ENCODE measurements around the gene CLEC19A.

The CLEC19A gene

DNA sequence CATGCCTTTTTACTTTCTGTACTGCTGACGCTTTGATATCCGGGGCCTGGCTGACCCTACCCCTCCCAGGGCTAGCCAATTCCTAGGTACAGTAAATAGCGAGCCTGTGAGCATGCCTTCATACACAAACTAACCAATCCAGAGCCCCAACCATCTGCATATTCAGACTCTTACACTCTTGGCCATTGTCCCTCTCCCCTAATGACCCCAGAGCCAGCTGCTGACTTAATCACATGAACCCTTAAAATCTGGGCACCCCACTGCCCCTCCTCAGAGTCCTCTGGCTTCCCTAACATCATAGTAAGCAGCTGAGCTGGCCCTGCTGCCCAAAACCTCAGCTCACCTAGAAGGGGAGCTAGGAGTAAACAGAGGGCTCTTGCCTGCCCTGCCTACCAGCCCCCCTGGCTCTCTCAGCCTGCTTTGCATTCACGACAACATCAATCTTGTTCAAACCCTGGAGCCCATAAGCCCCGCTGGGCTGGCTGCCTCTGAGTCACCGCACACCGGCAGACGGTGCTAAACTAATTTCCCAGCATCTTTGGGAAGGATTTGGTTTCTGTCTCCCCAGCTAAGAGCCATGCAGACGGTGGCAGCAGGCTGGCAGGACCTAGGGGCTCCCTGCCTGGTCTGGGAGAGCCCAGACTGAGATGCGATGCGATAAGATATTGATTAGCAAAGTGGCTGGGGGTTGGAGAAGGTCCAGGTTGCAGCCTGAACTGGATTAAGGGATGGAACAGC lies 63.2 kb downstream of the CLEC19A start:
- Histone ChIP-seq H3K4me2 (ENCODE audit: low read length) (no peak overlapping the region), H3K27me3 (ENCODE audit: control insufficient read depth, insufficient read depth, low read length) (no peaks in the 10 kb centered on the region), H3K4me3 (ENCODE audit: low read depth, low read length) (no peak overlapping the region), H3K4me1 (no peaks in the 10 kb centered on the region), H3K79me2 (no peaks in the 10 kb centered on the region), H3K27ac (no peak overlapping the region), H2AFZ (peak overlapping the region; percentile 19), H3K9me3 (ENCODE audit: control insufficient read depth, low read length) (no peaks in the 10 kb centered on the region), H3K36me3 (ENCODE audit: control insufficient read depth, insufficient read depth, low read length) (no peaks in the 10 kb centered on the region), H3K9ac (no peak overlapping the region)
- TF ChIP-seq, protein P1, sequence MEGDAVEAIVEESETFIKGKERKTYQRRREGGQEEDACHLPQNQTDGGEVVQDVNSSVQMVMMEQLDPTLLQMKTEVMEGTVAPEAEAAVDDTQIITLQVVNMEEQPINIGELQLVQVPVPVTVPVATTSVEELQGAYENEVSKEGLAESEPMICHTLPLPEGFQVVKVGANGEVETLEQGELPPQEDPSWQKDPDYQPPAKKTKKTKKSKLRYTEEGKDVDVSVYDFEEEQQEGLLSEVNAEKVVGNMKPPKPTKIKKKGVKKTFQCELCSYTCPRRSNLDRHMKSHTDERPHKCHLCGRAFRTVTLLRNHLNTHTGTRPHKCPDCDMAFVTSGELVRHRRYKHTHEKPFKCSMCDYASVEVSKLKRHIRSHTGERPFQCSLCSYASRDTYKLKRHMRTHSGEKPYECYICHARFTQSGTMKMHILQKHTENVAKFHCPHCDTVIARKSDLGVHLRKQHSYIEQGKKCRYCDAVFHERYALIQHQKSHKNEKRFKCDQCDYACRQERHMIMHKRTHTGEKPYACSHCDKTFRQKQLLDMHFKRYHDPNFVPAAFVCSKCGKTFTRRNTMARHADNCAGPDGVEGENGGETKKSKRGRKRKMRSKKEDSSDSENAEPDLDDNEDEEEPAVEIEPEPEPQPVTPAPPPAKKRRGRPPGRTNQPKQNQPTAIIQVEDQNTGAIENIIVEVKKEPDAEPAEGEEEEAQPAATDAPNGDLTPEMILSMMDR (IDR thresholded peaks at IDR 0.05), result no peak

- Histone ChIP-seq H3K9me3 (ENCODE audit: control insufficient read depth, low read length) (no peaks in the 10 kb centered on the region), H3K4me1 (no peaks in the 10 kb centered on the region), H3K9ac (no peak overlapping the region), H3K4me3 (ENCODE audit: low read depth, low read length) (no peak overlapping the region), H3K4me2 (ENCODE audit: low read length) (no peak overlapping the region), H3K27ac (no peak overlapping the region), H3K79me2 (no peaks in the 10 kb centered on the region), H3K27me3 (ENCODE audit: control insufficient read depth, insufficient read depth, low read length) (no peaks in the 10 kb centered on the region), H3K36me3 (ENCODE audit: control insufficient read depth, insufficient read depth, low read length) (no peaks in the 10 kb centered on the region), H2AFZ (no peak overlapping the region)
- TF ChIP-seq, protein P1 (IDR thresholded peaks at IDR 0.05), result no peak
These were observed 68.8 kb downstream of the CLEC19A start for GRCh38 chr16:19354371-19354770.

DNA sequence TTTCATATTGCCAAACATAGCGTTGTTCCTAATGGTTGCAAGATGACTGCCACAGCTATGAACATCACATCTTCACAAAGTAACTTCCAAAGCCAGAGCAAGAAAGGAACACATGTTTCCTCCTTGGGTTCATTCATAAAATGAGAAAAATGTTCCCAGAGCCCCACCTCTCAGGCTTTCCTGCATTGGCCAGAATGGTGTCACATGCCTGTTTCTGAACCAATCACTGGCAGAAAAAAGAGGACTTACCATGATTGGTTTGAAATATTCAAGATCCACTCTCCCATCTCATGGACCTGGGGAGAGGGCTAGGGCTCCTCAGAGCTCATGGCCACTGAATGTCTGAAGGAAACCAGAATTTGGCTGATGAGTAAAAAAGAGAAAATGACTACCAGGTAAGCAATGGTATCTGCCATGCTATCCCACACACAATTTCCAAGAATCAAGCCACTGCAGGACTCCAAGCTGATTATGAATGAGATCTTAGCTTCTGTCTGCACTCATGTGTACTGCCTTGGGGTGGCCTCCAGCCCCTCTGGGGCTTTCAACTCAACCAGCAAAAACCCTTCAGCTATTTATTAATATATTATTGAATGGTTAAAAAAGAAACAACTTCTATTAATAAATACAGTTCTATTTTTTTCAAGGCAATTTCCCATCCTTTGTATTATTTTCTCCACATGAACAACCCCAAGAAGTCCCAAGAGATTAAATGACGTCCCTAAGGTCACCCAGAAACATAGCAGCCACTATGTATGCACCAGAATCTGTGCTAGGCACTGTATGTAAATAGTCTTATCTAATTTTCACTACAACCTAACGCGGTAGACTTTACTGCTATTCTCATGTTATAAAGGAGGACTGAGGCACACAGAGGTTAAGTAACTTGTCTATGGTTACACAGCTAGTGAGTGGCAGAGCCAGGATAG lies 70.8 kb downstream of the CLEC19A start:
- H3K36me3 ChIP-seq (ENCODE audit: control insufficient read depth, insufficient read depth, low read length), result no peaks in the 10 kb centered on the region
- no peak overlapping the region for H3K4me2 ChIP-seq (ENCODE audit: low read length)
- H3K4me3 ChIP-seq (ENCODE audit: low read depth, low read length), result no peak overlapping the region
- H3K9me3 ChIP-seq (ENCODE audit: control insufficient read depth, low read length), result no peaks in the 10 kb centered on the region
- no peak overlapping the region for H3K9ac ChIP-seq
- TF ChIP-seq, protein P1 (IDR thresholded peaks at IDR 0.05), result no peak
- H3K4me1 ChIP-seq, result no peaks in the 10 kb centered on the region
- H3K27ac ChIP-seq, result no peak overlapping the region
- H3K27me3 ChIP-seq (ENCODE audit: control insufficient read depth, insufficient read depth, low read length), result no peaks in the 10 kb centered on the region
- H3K79me2 ChIP-seq, result no peaks in the 10 kb centered on the region
- H2AFZ ChIP-seq, result no peak overlapping the region

GRCh38 chr16:19359556-19359955 lies 74.0 kb downstream of the CLEC19A start:
- Histone ChIP-seq H3K4me2 (ENCODE audit: low read length) (no peak overlapping the region), H3K27me3 (ENCODE audit: control insufficient read depth, insufficient read depth, low read length) (no peaks in the 10 kb centered on the region), H3K9me3 (ENCODE audit: control insufficient read depth, low read length) (no peaks in the 10 kb centered on the region), H3K79me2 (no peaks in the 10 kb centered on the region), H3K9ac (no peak overlapping the region), H3K4me1 (no peaks in the 10 kb centered on the region), H3K27ac (no peak overlapping the region), H2AFZ (no peak overlapping the region), H3K4me3 (ENCODE audit: low read depth, low read length) (no peak overlapping the region), H3K36me3 (ENCODE audit: control insufficient read depth, insufficient read depth, low read length) (no peaks in the 10 kb centered on the region)
- TF ChIP-seq, protein P1 (IDR thresholded peaks at IDR 0.05), result no peak
